DMS53 treated with DMSO at 0.1 percent for 48 hours (cell line): Measurements from ENCODE around the gene PRR35.

Experiments
- DNase-seq: peaks from one replicate; lab custom pipeline; 2025; ENCODE audit not compliant: unreplicated experiment; lab: John Stamatoyannopoulos, UW

Gene PRR35

GRCh38 chr16:561957-562938, 2.1 kb downstream of the PRR35 start:
- DNase-seq: no peak

DNA sequence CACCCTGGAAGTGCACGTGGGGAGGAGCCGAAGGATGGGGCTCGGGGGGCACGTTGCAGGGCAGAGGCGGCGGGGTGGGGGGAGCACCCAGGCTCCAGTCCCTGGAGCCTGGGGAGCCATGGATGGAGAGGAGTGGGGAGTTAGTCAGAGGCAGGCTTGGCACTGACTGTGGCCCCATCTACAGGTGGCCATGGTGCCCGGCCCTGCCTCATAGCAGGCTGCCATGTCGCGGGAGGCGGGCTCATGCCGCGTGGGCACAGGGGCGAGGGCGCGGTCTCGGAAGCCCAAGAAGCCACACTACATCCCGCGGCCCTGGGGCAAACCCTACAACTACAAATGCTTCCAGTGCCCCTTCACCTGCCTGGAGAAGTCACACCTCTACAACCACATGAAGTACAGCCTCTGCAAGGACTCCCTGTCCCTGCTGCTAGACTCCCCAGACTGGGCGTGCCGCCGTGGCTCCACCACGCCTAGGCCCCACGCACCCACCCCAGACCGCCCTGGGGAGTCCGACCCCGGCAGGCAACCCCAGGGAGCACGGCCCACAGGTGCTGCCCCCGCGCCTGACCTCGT, 3.0 kb downstream of the PRR35 start:
- no peak for DNase-seq

DNA sequence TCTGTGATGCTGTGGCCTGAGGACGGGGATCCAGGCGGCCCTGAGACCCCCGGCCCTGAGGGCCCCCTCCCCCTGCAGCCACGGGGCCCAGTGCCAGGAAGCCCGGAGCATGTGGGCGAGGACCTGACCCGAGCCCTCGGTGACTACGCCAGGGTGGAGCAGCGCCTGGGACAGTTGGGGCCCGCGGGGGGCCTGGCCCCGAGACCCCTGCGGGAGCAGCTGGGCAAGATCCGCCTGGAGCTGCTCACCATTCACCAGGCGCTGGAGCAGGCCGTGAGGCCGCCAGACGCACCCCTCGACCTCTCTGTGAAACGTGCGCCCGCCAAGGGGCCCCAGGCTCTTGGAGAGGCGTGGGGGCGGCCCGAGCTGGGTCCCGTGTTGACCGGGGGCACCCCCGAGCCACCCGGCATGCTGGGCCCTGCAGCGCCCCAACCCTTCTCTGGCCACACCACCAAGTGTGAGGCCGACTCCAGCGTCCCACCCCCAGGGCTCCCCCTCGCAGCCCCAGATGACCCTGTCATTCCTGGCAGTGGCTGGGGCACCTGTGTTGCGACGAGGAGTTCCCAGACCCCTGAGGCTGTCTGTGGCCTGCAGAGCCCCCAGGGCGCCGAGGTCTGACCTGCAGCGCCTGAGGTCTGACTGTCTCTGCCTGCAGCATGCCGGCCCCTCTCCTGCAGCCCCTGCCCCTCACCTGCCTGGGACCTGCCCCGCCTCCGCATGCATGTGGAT, 4.7 kb downstream of the PRR35 start:
- no peak for DNase-seq

DNA sequence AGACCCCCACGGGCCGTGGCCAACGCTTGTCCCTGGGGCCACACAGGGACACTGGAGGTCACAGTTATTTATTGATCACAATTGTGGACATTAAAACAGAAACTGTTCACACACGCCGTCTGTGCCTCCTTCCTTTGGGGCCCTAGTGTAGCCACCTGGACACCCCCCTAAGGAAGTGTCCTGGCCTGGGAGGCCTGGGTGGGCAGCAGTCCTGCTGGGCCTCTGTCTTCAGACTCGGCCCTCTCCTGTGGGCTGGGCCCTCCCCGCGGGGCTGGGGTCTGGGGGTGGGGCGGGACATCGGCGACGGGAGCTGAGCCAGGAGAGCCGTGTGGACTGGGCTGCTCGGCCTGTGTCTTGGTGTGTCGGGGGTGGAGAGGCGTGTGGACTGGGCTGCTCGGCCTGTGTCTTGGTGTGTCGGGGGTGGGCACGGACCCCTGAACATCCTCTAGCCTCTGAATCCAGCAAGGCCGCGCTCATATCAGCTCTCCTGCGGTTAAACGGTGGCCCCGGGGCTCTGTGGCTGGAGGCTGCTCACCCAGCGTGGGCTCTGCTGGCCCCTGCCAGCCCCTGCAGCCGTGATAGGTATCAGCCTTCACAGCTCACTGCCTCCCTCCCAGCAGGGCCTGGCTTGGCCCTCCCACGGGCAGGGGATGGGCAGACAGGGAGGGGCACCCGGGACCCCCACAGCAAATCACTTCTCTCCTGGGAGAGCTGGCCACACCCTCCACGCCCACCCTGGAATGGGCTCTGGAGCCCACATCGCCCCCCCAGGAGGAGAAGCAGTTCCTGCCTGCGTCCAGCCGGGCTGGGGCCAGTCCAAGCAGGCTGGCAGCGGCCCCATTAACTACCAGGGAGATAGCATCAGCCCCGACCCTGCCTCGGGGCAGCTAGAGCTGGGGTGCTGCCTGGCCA, 5.5 kb downstream of the PRR35 start:
- DNase-seq: no peak

- peak; percentile 41 for DNase-seq
Observed at GRCh38 chr16:566475-567372, 6.5 kb downstream of the PRR35 start, which contains the start of gene NHLRC4. NHLRC4 (plus strand) TSS chr16:567005; CDS start chr16:568048, 1,043 bp downstream.

- no peak for DNase-seq
Observed at GRCh38 chr16:567373-568256, 7.4 kb downstream of the PRR35 start.

DNA sequence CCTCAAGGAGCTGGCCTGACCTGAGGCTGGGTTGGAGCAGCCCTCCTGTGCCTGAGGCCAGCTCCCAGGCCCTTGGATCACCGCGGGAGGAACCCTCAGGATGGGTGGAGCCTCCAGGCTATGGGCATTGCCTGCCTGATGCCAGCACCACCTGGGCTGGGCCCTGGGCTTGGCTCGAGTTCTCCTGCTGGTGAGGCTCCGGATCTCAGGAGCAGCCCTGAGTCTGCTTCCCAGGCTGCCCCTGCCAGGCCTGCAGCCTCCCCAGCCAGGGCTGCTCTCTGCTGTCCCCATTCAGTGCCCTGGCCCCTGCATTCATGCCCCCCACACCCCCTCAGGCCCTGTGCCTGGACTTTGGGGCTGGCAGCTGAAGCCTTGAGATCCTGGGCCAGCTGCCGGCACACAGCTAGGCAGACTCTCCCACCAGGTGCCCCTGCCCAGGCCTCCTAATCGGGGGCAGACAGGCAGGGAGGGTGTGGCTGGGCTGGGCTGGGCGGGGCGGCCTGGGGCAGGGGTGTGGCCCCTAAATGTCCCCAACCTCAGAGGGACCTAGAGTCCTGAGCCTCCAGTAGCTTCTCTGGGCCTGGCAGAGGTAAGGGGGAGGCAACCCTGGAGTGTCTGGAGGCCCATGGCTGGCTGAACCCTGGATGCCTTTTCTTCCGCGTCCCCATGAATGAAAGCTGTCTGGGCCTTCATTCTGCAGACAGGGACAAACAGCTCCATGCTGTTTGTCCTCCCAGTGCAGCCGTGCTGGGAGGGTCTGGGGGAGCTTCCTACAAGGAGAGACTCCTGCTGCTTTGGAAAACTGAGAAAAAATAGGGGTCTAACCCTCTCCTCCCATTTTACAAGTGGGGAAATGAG, 8.4 kb downstream of the PRR35 start:
- DNase-seq: no peak

GRCh38 chr16:569445-570254, 9.5 kb downstream of the PRR35 start, which contains the start of gene PIGQ:
PIGQ (plus strand) TSS chr16:569968; CDS start chr16:574075, 4,107 bp downstream.
- no peak for DNase-seq

- no peak for DNase-seq
Observed at GRCh38 chr16:572865-573650, 12.9 kb downstream of the PRR35 start.

DNA sequence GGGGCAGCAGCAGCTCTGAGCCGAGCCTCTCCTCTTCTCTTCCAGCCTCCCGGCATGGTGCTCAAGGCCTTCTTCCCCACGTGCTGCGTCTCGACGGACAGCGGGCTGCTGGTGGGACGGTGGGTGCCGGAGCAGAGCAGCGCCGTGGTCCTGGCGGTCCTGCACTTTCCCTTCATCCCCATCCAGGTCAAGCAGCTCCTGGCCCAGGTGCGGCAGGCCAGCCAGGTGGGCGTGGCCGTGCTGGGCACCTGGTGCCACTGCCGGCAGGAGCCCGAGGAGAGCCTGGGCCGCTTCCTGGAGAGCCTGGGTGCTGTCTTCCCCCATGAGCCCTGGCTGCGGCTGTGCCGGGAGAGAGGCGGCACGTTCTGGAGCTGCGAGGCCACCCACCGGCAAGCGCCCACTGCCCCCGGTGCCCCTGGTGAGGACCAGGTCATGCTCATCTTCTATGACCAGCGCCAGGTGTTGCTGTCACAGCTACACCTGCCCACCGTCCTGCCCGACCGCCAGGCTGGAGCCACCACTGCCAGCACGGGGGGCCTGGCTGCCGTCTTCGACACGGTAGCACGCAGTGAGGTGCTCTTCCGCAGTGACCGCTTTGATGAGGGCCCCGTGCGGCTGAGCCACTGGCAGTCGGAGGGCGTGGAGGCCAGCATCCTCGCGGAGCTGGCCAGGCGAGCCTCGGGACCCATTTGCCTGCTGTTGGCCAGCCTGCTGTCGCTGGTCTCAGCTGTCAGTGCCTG, 14.0 kb downstream of the PRR35 start:
- DNase-seq: no peak

DNA sequence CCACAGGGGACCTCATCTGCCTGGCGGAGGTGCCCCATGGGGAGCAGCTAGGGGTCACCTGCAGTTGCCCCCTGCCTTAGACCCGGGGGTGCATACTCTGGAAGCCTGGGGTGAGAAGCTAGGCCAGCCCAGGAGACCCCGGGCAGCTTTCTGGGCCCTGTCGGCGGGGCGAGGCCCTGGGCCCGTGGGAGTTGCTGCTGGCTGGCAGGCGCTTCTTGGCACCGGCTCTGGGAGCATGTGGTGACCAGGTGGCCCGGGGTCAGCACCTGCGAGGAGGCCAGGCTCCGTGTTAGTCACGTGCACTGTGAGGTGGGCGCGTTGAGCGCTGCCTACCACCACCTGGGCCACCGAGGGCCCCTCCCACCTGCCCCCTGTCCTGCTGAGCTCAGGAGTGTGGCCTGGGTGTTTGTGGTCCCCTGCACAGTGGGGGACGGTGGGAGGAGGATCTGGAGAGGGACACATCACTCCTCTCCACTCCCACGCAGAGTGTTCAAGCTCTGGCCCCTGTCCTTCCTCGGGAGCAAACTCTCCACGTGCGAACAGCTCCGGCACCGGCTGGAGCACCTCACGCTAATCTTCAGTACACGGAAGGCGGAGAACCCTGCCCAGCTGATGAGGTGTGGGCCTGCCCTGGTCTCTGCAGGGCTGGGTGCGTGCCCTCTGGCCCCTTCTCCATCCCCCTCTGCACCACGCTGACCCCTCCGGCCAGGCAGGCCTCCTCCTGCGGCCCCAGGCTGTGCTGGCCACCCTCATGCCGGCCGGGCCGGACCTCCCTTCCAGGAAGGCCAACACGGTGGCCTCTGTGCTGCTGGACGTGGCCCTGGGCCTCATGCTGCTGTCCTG, 15.4 kb downstream of the PRR35 start:
- no peak for DNase-seq

- DNase-seq: no peak
Observed at GRCh38 chr16:576197-576822, 16.1 kb downstream of the PRR35 start.

DNA sequence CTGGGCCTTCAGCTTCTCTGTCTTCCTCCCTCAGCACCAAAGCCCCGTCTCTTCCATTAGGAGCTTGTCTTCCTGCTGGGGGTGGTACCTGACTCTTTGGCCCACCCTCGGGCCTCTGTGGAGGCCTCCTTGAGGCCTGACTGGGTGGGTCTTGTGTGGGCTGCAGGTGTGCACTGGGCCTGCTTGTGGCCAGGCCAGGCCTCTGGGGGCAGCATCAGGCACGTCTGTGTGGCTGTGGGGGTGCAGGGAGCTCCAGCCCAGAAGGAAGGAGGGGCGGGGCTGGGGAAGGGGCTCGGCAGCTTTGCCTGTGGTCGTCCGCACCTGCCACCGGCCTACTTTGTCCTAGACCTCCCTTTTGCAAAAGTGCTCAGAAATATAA, 16.6 kb downstream of the PRR35 start:
- no peak for DNase-seq

GRCh38 chr16:577796-578195, 17.6 kb downstream of the PRR35 start:
- DNase-seq: no peak
